LNCaP clone FGC (cell line): ENCODE measurements around the gene MOB1B.

Experiments
- DNase-seq: peaks from one replicate; pipeline ENCODE4 v3.0.0-alpha.2; 2011; ENCODE audit warnings: low read depth
- H3K4me3 ChIP-seq: 2 replicates; pipeline ENCODE4 v1.5.1; 2011; ENCODE audit warnings: mild to moderate bottlenecking, low read depth, low read length, control low read depth
- TF ChIP-seq, protein P1 (sequence below): IDR thresholded peaks from 2 replicates; pipeline ENCODE4 v1.5.1; 2012; ENCODE audit warnings: mild to moderate bottlenecking; ENCODE audit not compliant: control insufficient read depth, insufficient read depth; ENCODE audit errors: extremely low read depth

The MOB1B gene

DNA sequence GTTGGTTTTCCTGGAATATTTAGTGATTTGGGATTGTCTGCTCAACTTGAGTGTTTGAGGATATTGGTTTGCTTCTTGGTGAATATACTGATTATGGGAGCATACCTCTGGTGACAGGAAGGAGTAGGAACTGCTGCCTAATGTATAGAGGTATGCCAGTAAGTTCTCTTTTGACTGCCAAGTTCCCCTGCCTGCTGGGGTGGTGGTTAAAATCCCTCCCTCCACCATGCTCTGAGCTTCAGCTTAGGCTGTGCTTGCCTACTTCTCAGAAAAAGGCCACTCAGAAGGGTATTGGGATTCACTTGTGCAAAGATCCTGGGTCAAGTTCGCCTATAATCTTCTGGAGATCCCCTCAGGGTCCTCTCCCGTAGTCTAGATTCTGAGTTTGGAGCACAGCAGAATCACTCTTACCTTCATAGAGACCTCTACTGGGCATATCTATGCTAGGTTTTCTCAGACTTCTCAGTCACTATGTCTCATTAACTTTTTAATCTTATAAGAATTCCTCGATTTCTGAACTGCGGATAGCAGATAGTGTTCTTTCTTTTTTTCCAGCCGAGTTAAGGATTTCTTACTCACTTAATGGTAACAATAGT lies 46.6 kb downstream of the MOB1B start:
- DNase-seq, result no peak
- TF ChIP-seq, protein P1, sequence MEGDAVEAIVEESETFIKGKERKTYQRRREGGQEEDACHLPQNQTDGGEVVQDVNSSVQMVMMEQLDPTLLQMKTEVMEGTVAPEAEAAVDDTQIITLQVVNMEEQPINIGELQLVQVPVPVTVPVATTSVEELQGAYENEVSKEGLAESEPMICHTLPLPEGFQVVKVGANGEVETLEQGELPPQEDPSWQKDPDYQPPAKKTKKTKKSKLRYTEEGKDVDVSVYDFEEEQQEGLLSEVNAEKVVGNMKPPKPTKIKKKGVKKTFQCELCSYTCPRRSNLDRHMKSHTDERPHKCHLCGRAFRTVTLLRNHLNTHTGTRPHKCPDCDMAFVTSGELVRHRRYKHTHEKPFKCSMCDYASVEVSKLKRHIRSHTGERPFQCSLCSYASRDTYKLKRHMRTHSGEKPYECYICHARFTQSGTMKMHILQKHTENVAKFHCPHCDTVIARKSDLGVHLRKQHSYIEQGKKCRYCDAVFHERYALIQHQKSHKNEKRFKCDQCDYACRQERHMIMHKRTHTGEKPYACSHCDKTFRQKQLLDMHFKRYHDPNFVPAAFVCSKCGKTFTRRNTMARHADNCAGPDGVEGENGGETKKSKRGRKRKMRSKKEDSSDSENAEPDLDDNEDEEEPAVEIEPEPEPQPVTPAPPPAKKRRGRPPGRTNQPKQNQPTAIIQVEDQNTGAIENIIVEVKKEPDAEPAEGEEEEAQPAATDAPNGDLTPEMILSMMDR, result no peak
- no peak overlapping the region for H3K4me3 ChIP-seq

DNA sequence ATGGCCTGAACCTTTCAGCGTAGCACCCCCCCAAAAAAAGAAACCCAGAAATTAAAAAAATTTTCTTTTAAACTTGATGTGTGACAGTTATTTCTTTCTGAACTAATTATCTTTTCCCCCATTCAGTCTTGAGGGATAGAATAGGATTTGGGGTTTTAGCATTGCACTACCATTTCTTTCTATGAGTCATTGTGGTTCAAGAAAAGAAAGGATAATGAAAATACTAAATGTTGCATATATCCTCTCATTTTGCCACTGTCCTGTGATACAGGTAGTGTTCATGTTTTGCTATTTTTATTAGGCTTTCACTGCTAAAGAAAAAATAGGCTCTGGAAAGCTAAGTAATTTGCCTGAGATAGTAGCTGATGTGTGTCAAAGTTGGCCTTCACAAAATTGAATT lies 51.9 kb downstream of the MOB1B start:
- TF ChIP-seq, protein P1, result no peak
- H3K4me3 ChIP-seq, result no peak overlapping the region
- no peak for DNase-seq

DNA sequence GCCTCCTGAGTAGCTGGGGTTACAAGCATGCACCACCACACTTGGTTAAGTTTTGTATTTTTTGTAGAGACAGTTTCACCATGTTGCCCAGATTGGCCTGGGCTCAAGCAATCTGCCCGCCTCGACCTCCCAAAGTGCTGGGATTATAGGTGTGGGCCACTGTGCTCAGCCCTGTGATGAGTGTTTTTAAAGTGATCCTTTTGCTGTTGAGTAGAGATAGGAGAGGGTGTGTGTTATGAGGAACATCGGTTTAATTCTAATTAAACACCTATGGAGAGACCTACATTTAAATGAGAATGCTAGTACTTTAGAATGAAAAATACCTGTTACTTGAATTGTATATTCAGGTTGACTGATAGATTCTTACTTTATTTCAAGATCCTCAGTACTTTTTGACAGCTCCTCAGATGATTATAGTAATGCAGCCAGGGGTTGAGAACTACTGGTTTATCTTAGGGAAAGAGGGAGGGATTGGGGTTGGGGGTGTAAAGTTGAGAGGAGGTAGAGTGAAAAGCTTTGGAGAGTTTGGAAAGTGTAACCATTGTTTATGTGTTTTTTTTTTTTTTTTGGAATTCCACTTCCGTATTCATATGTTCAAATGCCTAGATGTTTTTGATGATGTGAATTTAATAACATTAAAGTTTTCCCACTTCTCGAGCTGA lies 54.5 kb downstream of the MOB1B start:
- no peak for DNase-seq
- TF ChIP-seq, protein P1, result no peak
- H3K4me3 ChIP-seq, result no peak overlapping the region

DNA sequence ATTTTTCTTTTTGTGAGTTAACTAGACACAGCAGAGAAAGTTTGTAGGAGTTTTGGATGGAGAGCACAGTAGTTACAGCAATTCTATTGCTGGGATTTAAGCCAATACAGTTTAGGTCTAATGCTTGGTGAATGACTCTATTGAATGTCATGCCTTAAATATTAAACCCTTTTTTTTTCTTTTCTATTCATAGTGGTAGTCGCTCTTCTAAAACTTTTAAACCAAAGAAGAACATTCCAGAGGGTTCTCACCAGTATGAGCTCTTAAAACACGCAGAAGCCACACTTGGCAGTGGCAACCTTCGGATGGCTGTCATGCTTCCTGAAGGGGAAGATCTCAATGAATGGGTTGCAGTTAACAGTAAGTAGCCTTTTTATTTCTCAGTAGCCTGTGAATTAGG lies 56.5 kb downstream of the MOB1B start:
- no peak overlapping the region for H3K4me3 ChIP-seq
- TF ChIP-seq, protein P1, result no peak
- no peak for DNase-seq

DNA sequence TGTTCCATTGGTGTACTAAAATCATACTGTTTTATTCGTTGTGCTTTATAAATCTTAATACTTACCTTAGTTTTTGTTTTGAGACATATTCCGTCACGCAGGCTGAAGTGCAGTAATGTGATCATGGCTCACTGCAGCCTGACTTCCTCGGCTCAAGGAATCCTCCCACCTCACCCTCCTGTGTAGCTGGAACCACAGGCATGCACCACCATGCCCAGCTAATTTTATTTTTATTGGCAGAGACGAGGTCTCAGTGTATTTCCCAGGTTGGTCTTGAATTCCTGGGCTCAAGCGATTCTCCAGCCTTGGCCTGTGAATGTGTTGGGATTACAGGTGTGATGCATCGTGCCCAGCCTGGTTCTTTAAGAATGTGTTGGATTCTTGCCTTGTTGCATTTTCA lies 66.9 kb downstream of the MOB1B start:
- DNase-seq, result no peak
- TF ChIP-seq, protein P1, result no peak
- no peak overlapping the region for H3K4me3 ChIP-seq

DNA sequence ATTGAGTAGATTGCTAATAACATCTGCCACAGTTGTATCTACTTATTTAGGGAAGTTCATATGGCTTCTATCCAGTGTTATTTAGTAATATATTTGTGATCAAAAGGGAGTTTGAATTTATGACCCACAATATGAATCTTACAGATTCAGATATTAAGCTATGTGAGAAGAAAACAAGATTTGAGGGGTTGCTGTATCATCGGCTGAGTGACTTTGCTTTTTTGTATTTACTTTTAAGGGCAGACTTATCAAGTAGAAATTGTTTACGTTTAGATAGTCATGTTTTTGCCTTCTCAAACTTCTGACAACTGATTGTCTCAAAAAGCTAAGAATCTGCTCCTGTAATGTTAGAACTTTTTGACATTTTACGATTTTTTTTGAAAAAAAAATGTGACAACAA lies 74.1 kb downstream of the MOB1B start:
- no peak overlapping the region for H3K4me3 ChIP-seq
- DNase-seq, result no peak
- TF ChIP-seq, protein P1, result no peak

DNA sequence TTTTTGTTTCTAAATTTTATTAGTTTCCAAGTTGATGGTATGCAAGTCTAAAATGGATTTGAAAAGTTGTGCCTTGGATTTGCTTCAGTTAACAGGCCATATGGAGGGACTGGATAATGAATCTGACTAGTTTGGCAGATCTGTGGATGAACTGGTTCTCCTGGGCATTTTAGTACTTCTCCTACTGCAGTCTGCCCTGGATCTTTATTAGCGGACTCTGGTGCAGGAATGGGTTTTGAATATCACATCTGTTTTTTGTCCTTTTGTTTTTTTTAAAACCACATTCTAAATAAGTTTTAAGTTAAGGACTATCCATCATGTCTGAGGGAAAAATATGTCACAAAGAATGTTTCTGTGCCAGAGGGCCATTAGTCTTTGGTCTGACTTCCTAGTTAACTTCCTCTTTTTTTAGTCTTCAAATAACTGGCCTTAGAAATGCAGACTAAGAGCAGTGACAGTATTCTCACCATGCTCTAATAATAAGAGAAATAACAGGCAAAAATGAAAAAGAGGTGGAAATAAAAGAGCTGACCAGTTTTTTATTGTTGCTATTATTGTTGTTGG lies 77.4 kb downstream of the MOB1B start:
- H3K4me3 ChIP-seq, result no peak overlapping the region
- TF ChIP-seq, protein P1, result no peak
- no peak for DNase-seq
